Trophoblast cell (in vitro differentiated cells and primary cell): Measurements from ENCODE around the gene CKM.

Experiments
- DNase-seq, 2 donors: peaks; one replicate each; pipeline ENCODE4 v3.0.0-alpha.2; 2016
- H2AFZ ChIP-seq: 2 replicates; pipeline ENCODE4 v1.6.1; 2013; ENCODE audit warnings: low read length, moderate library complexity, mild to moderate bottlenecking; ENCODE audit not compliant: insufficient read depth, poor library complexity
- H2AK5ac ChIP-seq: 2 replicates; pipeline ENCODE4 v1.6.1; 2013; ENCODE audit warnings: mild to moderate bottlenecking, low read length
- H2BK120ac ChIP-seq: 2 replicates; pipeline ENCODE4 v1.6.1; 2013; ENCODE audit warnings: low read length, mild to moderate bottlenecking, moderate library complexity; ENCODE audit not compliant: insufficient read depth, poor library complexity
- H2BK12ac ChIP-seq: 2 replicates; pipeline ENCODE4 v1.6.1; 2013; ENCODE audit warnings: mild to moderate bottlenecking, low read length, moderate library complexity
- H2BK5ac ChIP-seq: 2 replicates; pipeline ENCODE4 v1.6.1; 2013; ENCODE audit warnings: low read length, low read depth, moderate library complexity, mild to moderate bottlenecking; ENCODE audit not compliant: poor library complexity
- H3K14ac ChIP-seq: 2 replicates; pipeline ENCODE4 v1.6.1; 2013; ENCODE audit warnings: mild to moderate bottlenecking, low read length
- H3K18ac ChIP-seq: 2 replicates; pipeline ENCODE4 v1.6.1; 2013; ENCODE audit warnings: mild to moderate bottlenecking, low read length
- H3K23ac ChIP-seq: 2 replicates; pipeline ENCODE4 v1.6.1; 2013; ENCODE audit warnings: low read length
- H3K27ac ChIP-seq: 2 replicates; pipeline ENCODE4 v1.5.1; 2013; ENCODE audit warnings: low read depth, mild to moderate bottlenecking, inconsistent platforms, low read length, moderate library complexity
- H3K27me3 ChIP-seq: 2 replicates; pipeline ENCODE4 v1.6.1; 2013; ENCODE audit warnings: inconsistent platforms, mild to moderate bottlenecking, low read length, moderate library complexity; ENCODE audit not compliant: insufficient read depth
- H3K36me3 ChIP-seq, 2 experiments: 1 replicate in 1 of 2; 2 replicates in 1 of 2; pipeline ENCODE4 v1.6.1; 2013; ENCODE audit warnings: low read length in 2 of 2, mild to moderate bottlenecking in 2 of 2, moderate library complexity in 1 of 2; ENCODE audit not compliant: insufficient read depth in 2 of 2, control insufficient read depth in 1 of 2
- H3K4ac ChIP-seq: 2 replicates; pipeline ENCODE4 v1.6.1; 2013; ENCODE audit warnings: low read depth, mild to moderate bottlenecking, low read length, moderate library complexity
- H3K4me1 ChIP-seq, 2 experiments: 1 replicate in 1 of 2; 2 replicates in 1 of 2; pipeline ENCODE4 v1.6.1; 2013; ENCODE audit warnings: low read length in 2 of 2, mild to moderate bottlenecking in 2 of 2, moderate library complexity in 1 of 2; ENCODE audit not compliant: insufficient read depth in 2 of 2, control insufficient read depth in 1 of 2
- H3K4me2 ChIP-seq: 2 replicates; pipeline ENCODE4 v1.6.1; 2013; ENCODE audit warnings: inconsistent platforms, mild to moderate bottlenecking, low read length, moderate library complexity
- H3K4me3 ChIP-seq: 2 replicates; pipeline ENCODE4 v1.5.1; 2013; ENCODE audit warnings: mild to moderate bottlenecking, low read depth, low read length, inconsistent platforms
- H3K79me1 ChIP-seq: one replicate; pipeline ENCODE4 v1.6.1; 2013; ENCODE audit warnings: low read length
- H3K79me2 ChIP-seq: 2 replicates; pipeline ENCODE4 v1.6.1; 2013; ENCODE audit warnings: low read length, mild to moderate bottlenecking; ENCODE audit not compliant: control insufficient read depth, insufficient read depth, poor library complexity
- H3K9ac ChIP-seq: 2 replicates; pipeline ENCODE4 v1.6.1; 2013; ENCODE audit warnings: mild to moderate bottlenecking, low read length
- H3K9me3 ChIP-seq: 2 replicates; pipeline ENCODE4 v1.6.1; 2013; ENCODE audit warnings: low read depth, mild to moderate bottlenecking, control low read depth, inconsistent platforms, low read length; ENCODE audit not compliant: insufficient read depth
- H4K12ac ChIP-seq: 2 replicates; pipeline ENCODE4 v1.6.1; 2013; ENCODE audit warnings: low read depth, mild to moderate bottlenecking, low read length, moderate library complexity
- H4K8ac ChIP-seq: 2 replicates; pipeline ENCODE4 v1.6.1; 2013; ENCODE audit warnings: low read depth, mild to moderate bottlenecking, low read length, moderate library complexity
- H4K91ac ChIP-seq: one replicate; pipeline ENCODE4 v1.6.1; 2013; ENCODE audit warnings: low read depth, mild to moderate bottlenecking, low read length, moderate library complexity
- WGBS: extraction: QIAGEN DNeasy Blood & Tissue Kit; methylation state at CpG from one replicate; pipeline ENCODE4 v1.1.7; 2013; ENCODE audit warnings: missing lambda C conversion rate; ENCODE audit not compliant: insufficient read length, insufficient coverage; ENCODE audit errors: extremely low coverage; 5-methylcytosine and 5-hydroxymethylcytosine counted together

CKM gene

DNA sequence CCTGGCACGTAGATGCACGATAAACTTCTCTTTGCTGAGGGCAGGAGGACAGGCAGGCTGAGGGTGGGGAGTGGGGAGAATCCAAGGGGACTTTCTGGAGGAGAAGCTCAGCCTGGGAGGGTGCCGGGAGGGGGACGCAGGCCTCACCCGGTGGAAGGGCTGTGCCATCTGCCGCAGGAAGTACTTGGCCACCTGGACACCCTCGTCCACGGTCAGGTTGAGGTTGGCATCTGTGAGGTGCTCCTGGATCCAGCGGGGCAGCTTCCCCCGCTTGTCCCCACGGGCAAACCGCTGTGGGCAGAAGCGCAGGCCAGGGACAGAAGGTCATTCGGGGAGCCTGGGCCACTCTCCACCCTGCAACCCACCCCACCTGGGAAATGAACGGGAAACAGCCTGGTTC is 29.4 kb upstream of the CKM start:
- Histone ChIP-seq H3K79me1 (no peaks in the 10 kb centered on the region), H3K4me3 (peak overlapping the region; percentile 7), H2BK120ac (no peak overlapping the region), H2BK5ac (no peak overlapping the region), H3K4me2 (no peak overlapping the region), H4K91ac (no peak overlapping the region), H2AFZ (no peak overlapping the region), H4K8ac (no peak overlapping the region), H3K14ac (no peak overlapping the region), H3K9ac (no peak overlapping the region), H3K27ac (no peak overlapping the region), H3K23ac (no peak overlapping the region), H3K4ac (no peak overlapping the region), H3K9me3 (peaks cover 4% of the 10 kb centered on the region), H3K18ac (no peak overlapping the region), H3K36me3 (peaks cover 68 to 77% of the 10 kb centered on the region in 2 experiments), H2AK5ac (no peak overlapping the region), H4K12ac (no peak overlapping the region), H2BK12ac (no peak overlapping the region), H3K27me3 (no peaks in the 10 kb centered on the region), H3K79me2 (no peaks in the 10 kb centered on the region), H3K4me1 (no peaks in the 10 kb centered on the region)
- no peak for DNase-seq
- WGBS: no CpG with 5 or more reads among the region's 15 CpGs

DNA sequence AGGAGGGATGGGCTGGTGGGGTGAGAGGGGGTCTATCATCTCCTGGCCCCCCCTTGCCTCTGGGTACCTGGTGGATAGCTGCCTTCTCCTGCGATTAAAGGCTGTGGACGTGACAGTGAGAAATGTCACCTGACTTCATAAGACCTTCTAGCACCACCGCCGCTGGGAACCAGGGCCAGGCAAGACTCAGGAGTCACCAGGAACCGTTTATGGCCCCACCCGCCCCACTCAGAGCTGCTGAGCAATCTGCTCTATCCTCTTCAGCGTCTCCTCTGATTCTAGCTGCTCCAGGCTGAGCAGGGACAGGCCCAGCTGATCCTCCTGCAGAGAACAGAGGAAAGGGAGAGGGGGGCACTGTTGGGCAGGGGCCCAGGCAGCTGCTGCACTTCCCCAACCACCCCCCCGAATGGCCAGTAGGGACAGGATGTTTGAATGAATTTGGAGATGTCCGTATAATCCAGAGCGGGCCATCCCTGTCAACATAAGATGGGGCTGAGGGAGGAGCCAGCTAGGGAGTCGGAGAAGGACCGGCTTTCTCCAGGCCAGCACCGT is 28.8 kb upstream of the CKM start:
- Histone ChIP-seq H2BK120ac (no peak overlapping the region), H3K79me1 (no peaks in the 10 kb centered on the region), H3K9ac (no peak overlapping the region), H3K14ac (no peak overlapping the region), H3K9me3 (peaks cover 4% of the 10 kb centered on the region), H3K36me3 (peaks cover 62 to 71% of the 10 kb centered on the region in 2 experiments), H3K79me2 (no peaks in the 10 kb centered on the region), H3K23ac (no peak overlapping the region), H3K18ac (no peak overlapping the region), H3K4me3 (no peak overlapping the region), H2AFZ (no peak overlapping the region), H4K91ac (no peak overlapping the region), H3K4me2 (no peak overlapping the region), H3K27me3 (no peaks in the 10 kb centered on the region), H3K27ac (no peak overlapping the region), H4K8ac (no peak overlapping the region), H2BK12ac (no peak overlapping the region), H4K12ac (no peak overlapping the region), H2BK5ac (no peak overlapping the region), H3K4ac (no peak overlapping the region), H2AK5ac (no peak overlapping the region), H3K4me1 (no peaks in the 10 kb centered on the region)
- WGBS: no CpG with 5 or more reads among the region's 13 CpGs
- no peak for DNase-seq

DNA sequence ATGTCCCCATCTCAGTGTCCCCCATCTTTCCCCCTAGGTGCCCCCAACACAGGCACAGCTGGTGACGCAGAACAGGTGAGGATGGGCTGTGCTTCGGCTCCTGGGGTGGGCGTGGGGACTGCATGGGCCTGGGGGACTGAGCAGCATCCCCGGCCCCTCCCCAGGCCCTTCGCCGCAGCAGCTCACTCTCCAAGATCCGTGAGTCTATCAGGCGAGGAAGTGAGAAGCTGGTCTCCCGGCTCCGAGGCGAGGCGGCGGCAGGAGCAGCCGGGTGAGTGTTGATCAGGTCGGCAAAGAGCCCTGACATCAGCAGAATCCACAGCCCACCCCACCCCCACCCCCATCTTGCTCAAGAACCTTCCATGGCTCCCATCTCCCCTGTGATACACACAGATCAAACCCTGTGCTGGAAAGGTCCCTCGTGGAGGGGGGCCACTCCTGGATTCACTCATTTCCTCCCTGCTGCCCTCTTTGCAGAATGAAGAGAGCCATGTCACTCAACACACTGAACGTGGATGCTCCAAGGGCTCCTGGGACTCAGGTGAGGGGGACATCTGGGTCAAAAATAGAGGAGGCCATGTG is 27.9 kb upstream of the CKM start:
- no peak overlapping the region for H3K4ac ChIP-seq
- no peak overlapping the region for H3K4me2 ChIP-seq
- H2BK120ac ChIP-seq: no peak overlapping the region
- no peak overlapping the region for H3K14ac ChIP-seq
- no peak overlapping the region for H2BK12ac ChIP-seq
- DNase-seq: no peak
- H3K27me3 ChIP-seq: no peaks in the 10 kb centered on the region
- H3K23ac ChIP-seq: no peak overlapping the region
- no peak overlapping the region for H2BK5ac ChIP-seq
- no peak overlapping the region for H3K4me3 ChIP-seq
- no peak overlapping the region for H4K12ac ChIP-seq
- peaks cover 6% of the 10 kb centered on the region for H3K9me3 ChIP-seq
- no peak overlapping the region for H3K27ac ChIP-seq
- no peak overlapping the region for H4K91ac ChIP-seq
- no peak overlapping the region for H3K9ac ChIP-seq
- H2AK5ac ChIP-seq: no peak overlapping the region
- H4K8ac ChIP-seq: no peak overlapping the region
- H3K36me3 ChIP-seq: peaks cover 55 to 64% of the 10 kb centered on the region in 2 experiments
- H3K4me1 ChIP-seq: no peaks in the 10 kb centered on the region
- no CpG with 5 or more reads among the region's 17 CpGs for WGBS
- no peaks in the 10 kb centered on the region for H3K79me2 ChIP-seq
- no peak overlapping the region for H3K18ac ChIP-seq
- H2AFZ ChIP-seq: no peak overlapping the region
- no peaks in the 10 kb centered on the region for H3K79me1 ChIP-seq

DNA sequence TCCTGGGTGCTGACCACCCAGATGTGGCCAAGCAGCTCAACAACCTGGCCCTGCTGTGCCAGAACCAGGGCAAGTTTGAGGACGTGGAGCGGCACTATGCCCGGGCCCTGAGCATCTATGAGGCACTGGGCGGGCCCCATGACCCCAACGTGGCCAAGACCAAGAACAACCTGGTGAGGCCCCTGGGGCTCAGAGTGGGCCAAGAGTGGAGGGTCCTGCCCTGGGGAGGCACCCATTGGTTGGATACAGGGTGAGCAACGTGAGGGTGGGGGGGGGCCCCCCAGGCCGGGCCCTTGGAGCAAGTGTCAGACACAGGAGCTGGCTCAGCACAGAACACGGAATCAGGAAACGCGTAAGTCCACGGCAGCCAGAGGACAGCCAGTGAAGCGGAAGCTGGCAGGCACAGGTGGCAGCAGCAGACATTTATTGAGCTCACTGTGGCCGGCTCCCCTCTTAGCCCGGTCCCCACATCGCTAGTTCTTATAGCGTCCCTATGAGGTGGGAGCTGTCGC is 26.8 kb upstream of the CKM start:
- Histone ChIP-seq H3K9ac (no peak overlapping the region), H4K8ac (no peak overlapping the region), H3K27me3 (no peaks in the 10 kb centered on the region), H3K27ac (no peak overlapping the region), H3K4me1 (no peaks in the 10 kb centered on the region), H3K4me3 (no peak overlapping the region), H3K79me1 (no peaks in the 10 kb centered on the region), H2BK5ac (no peak overlapping the region), H3K9me3 (peaks cover 4% of the 10 kb centered on the region), H3K79me2 (no peaks in the 10 kb centered on the region), H2AK5ac (no peak overlapping the region), H3K18ac (no peak overlapping the region), H2BK12ac (no peak overlapping the region), H4K12ac (no peak overlapping the region), H3K23ac (no peak overlapping the region), H2BK120ac (no peak overlapping the region), H3K14ac (no peak overlapping the region), H4K91ac (no peak overlapping the region), H2AFZ (no peak overlapping the region), H3K4ac (no peak overlapping the region), H3K4me2 (no peak overlapping the region), H3K36me3 (peaks cover 46 to 55% of the 10 kb centered on the region in 2 experiments)
- no CpG with 5 or more reads among the region's 17 CpGs for WGBS
- DNase-seq: no peak
